ENCODE measurements around the gene TPST1.

The TPST1 gene

DNA sequence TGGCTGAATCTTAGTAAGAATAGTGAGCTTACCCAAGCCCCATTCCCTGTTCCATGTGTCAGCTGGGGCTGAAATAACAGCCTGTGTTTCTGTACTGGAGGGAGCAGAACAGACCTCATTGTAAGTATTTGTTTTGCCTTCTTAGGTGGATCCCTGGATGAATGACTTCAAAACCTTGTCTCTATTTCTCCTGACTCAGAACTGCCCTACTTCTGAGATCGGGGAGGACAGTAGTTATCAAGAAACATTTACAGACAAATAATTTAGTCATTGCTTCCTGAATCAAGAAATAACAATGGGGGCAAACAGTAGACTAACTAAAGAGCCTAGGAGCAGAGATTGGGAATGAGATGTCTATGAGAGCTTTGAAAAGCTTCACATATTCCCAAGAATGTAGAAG lies 58.8 kb downstream of the TPST1 start:
- no peak overlapping the region for H3K27ac ChIP-seq (ENCODE audit: poor library complexity, severe bottlenecking)
- no peaks in the 10 kb centered on the region for H3K4me1 ChIP-seq (ENCODE audit: insufficient read depth, poor library complexity, severe bottlenecking)
- peaks cover 5% of the 10 kb centered on the region; the same call in 1 of the 2 replicates for H3K36me3 ChIP-seq (ENCODE audit: low read depth)
- ATAC-seq (ENCODE audit: low read depth) (no peak), DNase-seq (ENCODE audit: low spot score) (no peak)
- TF ChIP-seq, protein P1, sequence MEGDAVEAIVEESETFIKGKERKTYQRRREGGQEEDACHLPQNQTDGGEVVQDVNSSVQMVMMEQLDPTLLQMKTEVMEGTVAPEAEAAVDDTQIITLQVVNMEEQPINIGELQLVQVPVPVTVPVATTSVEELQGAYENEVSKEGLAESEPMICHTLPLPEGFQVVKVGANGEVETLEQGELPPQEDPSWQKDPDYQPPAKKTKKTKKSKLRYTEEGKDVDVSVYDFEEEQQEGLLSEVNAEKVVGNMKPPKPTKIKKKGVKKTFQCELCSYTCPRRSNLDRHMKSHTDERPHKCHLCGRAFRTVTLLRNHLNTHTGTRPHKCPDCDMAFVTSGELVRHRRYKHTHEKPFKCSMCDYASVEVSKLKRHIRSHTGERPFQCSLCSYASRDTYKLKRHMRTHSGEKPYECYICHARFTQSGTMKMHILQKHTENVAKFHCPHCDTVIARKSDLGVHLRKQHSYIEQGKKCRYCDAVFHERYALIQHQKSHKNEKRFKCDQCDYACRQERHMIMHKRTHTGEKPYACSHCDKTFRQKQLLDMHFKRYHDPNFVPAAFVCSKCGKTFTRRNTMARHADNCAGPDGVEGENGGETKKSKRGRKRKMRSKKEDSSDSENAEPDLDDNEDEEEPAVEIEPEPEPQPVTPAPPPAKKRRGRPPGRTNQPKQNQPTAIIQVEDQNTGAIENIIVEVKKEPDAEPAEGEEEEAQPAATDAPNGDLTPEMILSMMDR (IDR thresholded peaks at IDR 0.05; ENCODE audit: poor library complexity, severe bottlenecking), result no peak
- no peak overlapping the region for H3K4me3 ChIP-seq (ENCODE audit: severe bottlenecking)
- no peaks in the 10 kb centered on the region for H3K27me3 ChIP-seq (ENCODE audit: insufficient read depth, poor library complexity, severe bottlenecking)
- H3K9me3 ChIP-seq (ENCODE audit: severe bottlenecking), result peaks cover 15% of the 10 kb centered on the region

DNA sequence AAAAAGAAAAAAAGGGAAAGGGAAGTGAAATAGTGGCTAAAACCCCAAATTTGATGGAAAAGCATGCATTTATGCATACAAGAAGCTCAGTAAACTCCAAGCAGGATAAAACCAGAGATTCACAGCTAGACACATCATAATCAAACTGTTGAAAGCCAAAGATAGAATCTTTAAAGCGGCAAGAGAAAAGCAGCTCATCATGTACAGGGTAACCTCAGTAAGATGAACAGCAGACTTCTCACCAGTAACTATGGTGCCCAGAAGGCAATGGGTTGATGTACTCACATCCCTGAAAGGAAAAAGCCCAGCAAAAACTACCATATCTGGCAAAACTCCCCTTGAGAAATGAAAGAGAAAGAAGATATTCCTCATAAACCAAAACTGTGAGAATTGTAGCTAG lies 60.4 kb downstream of the TPST1 start:
- DNase-seq (ENCODE audit: low spot score) (no peak), ATAC-seq (ENCODE audit: low read depth) (no peak)
- no peaks in the 10 kb centered on the region for H3K27me3 ChIP-seq (ENCODE audit: insufficient read depth, poor library complexity, severe bottlenecking)
- H3K9me3 ChIP-seq (ENCODE audit: severe bottlenecking), result peaks cover 15% of the 10 kb centered on the region
- H3K36me3 ChIP-seq (ENCODE audit: low read depth), result peaks cover 5% of the 10 kb centered on the region; the same call in 1 of the 2 replicates
- no peak overlapping the region for H3K27ac ChIP-seq (ENCODE audit: poor library complexity, severe bottlenecking)
- H3K4me1 ChIP-seq (ENCODE audit: insufficient read depth, poor library complexity, severe bottlenecking), result no peaks in the 10 kb centered on the region
- TF ChIP-seq, protein P1 (IDR thresholded peaks at IDR 0.05; ENCODE audit: poor library complexity, severe bottlenecking), result no peak
- no peak overlapping the region for H3K4me3 ChIP-seq (ENCODE audit: severe bottlenecking)

DNA sequence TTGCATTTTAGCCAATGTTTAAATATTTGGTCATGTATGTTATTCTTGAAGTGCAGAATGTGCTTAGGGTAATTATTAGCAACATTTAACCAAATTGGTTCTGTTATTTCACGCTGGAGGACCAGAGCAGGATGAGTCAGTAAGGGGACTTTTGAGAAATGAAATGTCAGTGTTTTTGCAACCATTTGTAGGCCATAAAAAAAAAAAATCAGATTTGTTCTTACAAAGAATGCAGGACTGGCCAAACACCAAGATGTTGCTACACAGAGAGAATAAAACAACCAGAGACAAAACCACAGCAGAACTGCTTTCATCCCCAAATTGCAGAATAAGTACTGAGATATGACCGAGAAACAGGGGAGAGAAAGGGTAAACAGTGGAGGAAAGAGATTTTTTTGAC lies 62.1 kb downstream of the TPST1 start:
- H3K4me3 ChIP-seq (ENCODE audit: severe bottlenecking), result no peak overlapping the region
- no peak overlapping the region for H3K27ac ChIP-seq (ENCODE audit: poor library complexity, severe bottlenecking)
- ATAC-seq (ENCODE audit: low read depth) (no peak), DNase-seq (ENCODE audit: low spot score) (no peak)
- no peaks in the 10 kb centered on the region for H3K4me1 ChIP-seq (ENCODE audit: insufficient read depth, poor library complexity, severe bottlenecking)
- TF ChIP-seq, protein P1 (IDR thresholded peaks at IDR 0.05; ENCODE audit: poor library complexity, severe bottlenecking), result no peak
- H3K27me3 ChIP-seq (ENCODE audit: insufficient read depth, poor library complexity, severe bottlenecking), result no peaks in the 10 kb centered on the region
- peaks cover 5% of the 10 kb centered on the region; the same call in 1 of the 2 replicates for H3K36me3 ChIP-seq (ENCODE audit: low read depth)
- H3K9me3 ChIP-seq (ENCODE audit: severe bottlenecking), result peaks cover 15% of the 10 kb centered on the region

DNA sequence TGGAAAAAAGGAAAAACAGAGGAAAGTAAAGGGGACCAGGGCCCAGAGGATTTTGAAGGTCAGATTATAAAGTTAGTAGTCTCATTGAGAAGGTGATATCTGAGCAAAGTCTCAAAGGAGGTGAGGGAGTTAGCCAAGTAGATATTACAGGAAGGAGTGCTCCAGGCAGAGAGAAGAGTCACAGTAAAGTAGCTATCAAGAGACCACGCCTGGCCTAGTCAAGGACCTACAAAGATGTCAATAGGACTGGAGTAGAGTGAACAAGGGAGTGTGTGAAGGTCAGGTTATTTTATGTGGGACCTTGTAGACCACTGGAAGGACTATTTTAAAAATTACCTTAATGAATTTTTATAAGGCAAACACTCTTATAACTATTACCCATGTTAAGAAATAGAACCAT lies 64.8 kb downstream of the TPST1 start:
- Histone ChIP-seq H3K36me3 (ENCODE audit: low read depth) (peaks cover 2% of the 10 kb centered on the region; the same call in 1 of the 2 replicates), H3K27me3 (ENCODE audit: insufficient read depth, poor library complexity, severe bottlenecking) (no peaks in the 10 kb centered on the region), H3K27ac (ENCODE audit: poor library complexity, severe bottlenecking) (no peak overlapping the region), H3K9me3 (ENCODE audit: severe bottlenecking) (peaks cover 14% of the 10 kb centered on the region), H3K4me1 (ENCODE audit: insufficient read depth, poor library complexity, severe bottlenecking) (no peaks in the 10 kb centered on the region), H3K4me3 (ENCODE audit: severe bottlenecking) (no peak overlapping the region)
- DNase-seq (ENCODE audit: low spot score) (no peak), ATAC-seq (ENCODE audit: low read depth) (no peak)
- TF ChIP-seq, protein P1 (IDR thresholded peaks at IDR 0.05; ENCODE audit: poor library complexity, severe bottlenecking), result no peak

DNA sequence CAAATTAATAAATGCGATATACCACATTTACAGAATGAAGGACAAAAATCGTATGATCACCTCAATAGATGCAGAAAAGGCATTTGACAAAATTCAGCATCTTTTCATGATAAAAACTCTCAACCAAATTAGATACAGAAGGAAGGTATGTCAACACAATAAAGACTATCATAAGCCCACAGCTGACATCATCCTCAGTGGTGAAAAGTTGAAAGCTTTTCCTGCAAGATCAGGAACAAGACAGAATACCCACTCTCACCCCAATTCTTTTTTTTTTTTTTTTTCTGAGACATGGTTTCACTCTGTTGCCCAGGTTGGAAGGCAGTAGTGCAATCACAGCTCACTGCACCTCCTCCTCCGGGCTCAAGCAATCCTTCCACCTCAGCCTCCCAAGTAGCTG lies 67.2 kb downstream of the TPST1 start:
- Histone ChIP-seq H3K4me3 (ENCODE audit: severe bottlenecking) (no peak overlapping the region), H3K27me3 (ENCODE audit: insufficient read depth, poor library complexity, severe bottlenecking) (no peaks in the 10 kb centered on the region), H3K4me1 (ENCODE audit: insufficient read depth, poor library complexity, severe bottlenecking) (peaks cover 10% of the 10 kb centered on the region), H3K36me3 (ENCODE audit: low read depth) (no peaks in the 10 kb centered on the region; the same call in 1 of the 2 replicates), H3K9me3 (ENCODE audit: severe bottlenecking) (peaks cover 2% of the 10 kb centered on the region), H3K27ac (ENCODE audit: poor library complexity, severe bottlenecking) (no peak overlapping the region)
- TF ChIP-seq, protein P1 (IDR thresholded peaks at IDR 0.05; ENCODE audit: poor library complexity, severe bottlenecking), result no peak
- no peak for ATAC-seq (ENCODE audit: low read depth)
- DNase-seq (ENCODE audit: low spot score), result no peak

Data from RWPE2 (cell line).